Neural progenitor cell (in vitro differentiated cells): ENCODE measurements around the gene FSCN2. TPM values are rescaled to one million over a fixed set of nuclear protein-coding genes. Genes with fewer than 3 reads are reported as not detected.
A peak's percentile ranks its signal among the peaks of the same experiment; 100 is the strongest.

Experiments used
- DNase-seq: peaks from one replicate; pipeline ENCODE4 v3.0.0-alpha.2; 2016; ENCODE audit warnings: low spot score
- H2AFZ ChIP-seq: fragments of 200-600 bp; sonication (generic); replicated peaks from 2 replicates; pipeline ENCODE4 v1.6.1; 2016; ENCODE audit warnings: antibody characterized with exemption
- H3F3A ChIP-seq: fragments of 200-600 bp; sonication (generic); 2 replicates; pipeline ENCODE4 v1.6.1; 2016; ENCODE audit warnings: antibody characterized with exemption, low read depth
- H3K27ac ChIP-seq: fragments of 200-600 bp; sonication (generic); 2 replicates; pipeline ENCODE4 v1.5.1; 2016; ENCODE audit warnings: mild to moderate bottlenecking
- H3K27me3 ChIP-seq: fragments of 200-600 bp; sonication (generic); 2 replicates; pipeline ENCODE4 v1.6.1; 2016; ENCODE audit warnings: mild to moderate bottlenecking, moderate library complexity
- H3K36me3 ChIP-seq: fragments of 200-600 bp; sonication (generic); 2 replicates; pipeline ENCODE4 v1.5.1; 2016
- H3K4me1 ChIP-seq: fragments of 200-600 bp; sonication (generic); 2 replicates; pipeline ENCODE4 v1.6.1; 2016; ENCODE audit warnings: mixed run types
- H3K4me2 ChIP-seq: fragments of 200-600 bp; sonication (generic); 2 replicates; pipeline ENCODE4 v1.6.1; 2016
- H3K4me3 ChIP-seq: fragments of 200-600 bp; sonication (generic); 2 replicates; pipeline ENCODE4 v1.5.1; 2016
- H3K79me2 ChIP-seq: fragments of 200-600 bp; sonication (generic); 2 replicates; pipeline ENCODE4 v1.6.1; 2016; ENCODE audit warnings: low read depth
- H3K9ac ChIP-seq: fragments of 200-600 bp; sonication (generic); 2 replicates; pipeline ENCODE4 v1.6.1; 2016
- H3K9me3 ChIP-seq: fragments of 200-600 bp; sonication (generic); 2 replicates; pipeline ENCODE4 v1.5.1; 2016; ENCODE audit warnings: low read depth
- H4K20me1 ChIP-seq: fragments of 200-600 bp; sonication (generic); 2 replicates; pipeline ENCODE4 v1.6.1; 2016; ENCODE audit warnings: low read depth
- H3K27ac Mint-ChIP-seq: 3 replicates; pipeline ENCODE4 v1.8.0; 2021; ENCODE audit warnings: mixed read lengths
- H3K27me3 Mint-ChIP-seq: 2 replicates; pipeline ENCODE4 v1.8.0; 2022; ENCODE audit warnings: low read depth, mild to moderate bottlenecking, inconsistent platforms, moderate library complexity, mixed read lengths; ENCODE audit not compliant: insufficient read depth
- H3K36me3 Mint-ChIP-seq: 3 replicates; pipeline ENCODE4 v1.8.0; 2021; ENCODE audit warnings: mixed read lengths
- H3K4me1 Mint-ChIP-seq: 3 replicates; pipeline ENCODE4 v1.8.0; 2021; ENCODE audit warnings: mixed read lengths
- H3K4me3 Mint-ChIP-seq: 3 replicates; pipeline ENCODE4 v1.8.0; 2021; ENCODE audit warnings: mild to moderate bottlenecking, moderate library complexity, mixed read lengths
- H3K9me3 Mint-ChIP-seq: 3 replicates; pipeline ENCODE4 v1.8.0; 2020; ENCODE audit warnings: mixed read lengths
- CTCF ChIP-seq: fragments of 200-600 bp; sonication (generic); IDR thresholded peaks from 2 replicates; pipeline ENCODE4 v1.5.1; 2017; ENCODE audit warnings: antibody characterized with exemption, mild to moderate bottlenecking
- EZH2 ChIP-seq: fragments of 200-600 bp; sonication (generic); IDR thresholded peaks from 2 replicates; pipeline ENCODE4 v1.6.1; 2017; ENCODE audit warnings: antibody characterized with exemption, mild to moderate bottlenecking, moderate library complexity
- EZH2phosphoT487 ChIP-seq: fragments of 200-600 bp; sonication (generic); IDR thresholded peaks from 2 replicates; pipeline ENCODE4 v1.6.1; 2017; ENCODE audit warnings: antibody characterized with exemption
- total RNA-seq: library from RNA; depleted of rRNA; stranded (reverse); fragments of >200 nt; gene quantifications from 2 replicates; pipeline ENCODE4 v1.2.3, GENCODE V29; 2015; ENCODE audit warnings: low replicate concordance

FSCN2 gene
- total RNA-seq, 1 donor from 2014 or later, result not detected

- H3F3A ChIP-seq, result no peaks in the 10 kb centered on the region
- peak overlapping the region; percentile 30 for H3K4me3 Mint-ChIP-seq
- H3K36me3 ChIP-seq, result peaks cover 5% of the 10 kb centered on the region
- peaks cover 4% of the 10 kb centered on the region for H4K20me1 ChIP-seq
- peaks cover 17% of the 10 kb centered on the region for H3K36me3 Mint-ChIP-seq
- no peak for DNase-seq
- H3K4me1 Mint-ChIP-seq, result no peaks in the 10 kb centered on the region
- H3K9ac ChIP-seq, result no peak overlapping the region
- no peaks in the 10 kb centered on the region for H3K4me1 ChIP-seq
- no peaks in the 10 kb centered on the region for H3K27me3 Mint-ChIP-seq
- no peak overlapping the region for H3K27ac Mint-ChIP-seq
- no peaks in the 10 kb centered on the region for H3K9me3 ChIP-seq
- H2AFZ ChIP-seq, result no peak overlapping the region
- H3K79me2 ChIP-seq, result no peaks in the 10 kb centered on the region
- H3K9me3 Mint-ChIP-seq, result no peaks in the 10 kb centered on the region
- no peak overlapping the region for H3K4me3 ChIP-seq
- H3K27me3 ChIP-seq, result no peaks in the 10 kb centered on the region
- H3K4me2 ChIP-seq, result no peak overlapping the region
- TF ChIP-seq EZH2phosphoT487 (no peak), EZH2 (no peak)
- no peak overlapping the region for H3K27ac ChIP-seq
Observed at GRCh38 chr17:81572563-81573168, 44.5 kb downstream of the FSCN2 start.

DNA sequence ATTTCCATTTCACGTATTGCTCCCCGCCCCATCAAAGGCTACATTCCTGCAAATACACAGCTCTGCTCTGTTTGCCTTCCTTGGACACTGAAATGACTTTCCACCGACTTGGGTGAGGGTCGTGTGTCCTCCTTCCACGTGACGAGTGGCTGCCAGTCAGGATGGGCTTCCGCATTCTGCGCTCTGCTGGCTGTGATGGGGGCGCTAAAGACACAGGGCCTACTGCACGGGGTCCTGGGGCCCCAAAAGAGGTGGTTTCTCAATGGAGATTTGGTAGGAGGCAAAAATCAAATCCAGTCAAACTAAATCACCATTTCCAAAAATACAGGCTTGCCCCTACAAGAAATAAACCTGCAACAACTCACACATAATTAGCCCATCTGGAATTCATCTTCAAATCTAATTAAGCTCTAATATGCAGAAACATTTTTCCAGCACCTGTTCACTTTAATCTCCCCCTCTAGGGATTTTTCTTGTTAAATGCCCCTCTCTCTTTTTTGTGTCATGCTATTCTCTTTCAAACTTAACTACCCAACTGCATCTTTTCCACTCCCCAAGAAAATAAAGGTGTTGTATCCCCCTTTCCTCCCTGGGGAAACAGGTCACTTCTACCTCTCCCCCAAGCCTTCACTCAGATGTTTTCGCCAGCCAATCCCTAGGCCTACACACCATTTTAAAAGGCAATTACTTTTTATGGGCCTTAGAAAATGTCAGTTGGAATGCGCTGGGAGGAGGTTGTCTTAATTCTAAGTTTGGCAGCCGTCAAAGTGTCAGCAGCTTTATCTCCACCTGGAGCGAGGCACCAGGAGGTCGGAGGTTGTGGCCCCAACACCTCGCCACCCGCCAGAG is 45.8 kb downstream of the FSCN2 start:
- peaks cover 4% of the 10 kb centered on the region for H4K20me1 ChIP-seq
- no peaks in the 10 kb centered on the region for H3F3A ChIP-seq
- H3K9me3 ChIP-seq, result no peaks in the 10 kb centered on the region
- TF ChIP-seq CTCF, result no peak
- no peak for TF ChIP-seq EZH2phosphoT487
- H3K4me2 ChIP-seq, result no peak overlapping the region
- H3K27ac ChIP-seq, result no peak overlapping the region
- no peaks in the 10 kb centered on the region for H3K27me3 ChIP-seq
- no peak overlapping the region for H3K9ac ChIP-seq
- Mint-ChIP-seq H3K4me3 (no peak overlapping the region), H3K36me3 (peaks cover 23% of the 10 kb centered on the region), H3K4me1 (peaks cover 3% of the 10 kb centered on the region), H3K27ac (no peak overlapping the region), H3K27me3 (peaks cover 7% of the 10 kb centered on the region), H3K9me3 (no peaks in the 10 kb centered on the region)
- DNase-seq, result no peak
- H3K79me2 ChIP-seq, result no peaks in the 10 kb centered on the region
- H2AFZ ChIP-seq, result no peak overlapping the region
- peaks cover 5% of the 10 kb centered on the region for H3K36me3 ChIP-seq
- no peak overlapping the region for H3K4me3 ChIP-seq
- H3K4me1 ChIP-seq, result no peaks in the 10 kb centered on the region

DNA sequence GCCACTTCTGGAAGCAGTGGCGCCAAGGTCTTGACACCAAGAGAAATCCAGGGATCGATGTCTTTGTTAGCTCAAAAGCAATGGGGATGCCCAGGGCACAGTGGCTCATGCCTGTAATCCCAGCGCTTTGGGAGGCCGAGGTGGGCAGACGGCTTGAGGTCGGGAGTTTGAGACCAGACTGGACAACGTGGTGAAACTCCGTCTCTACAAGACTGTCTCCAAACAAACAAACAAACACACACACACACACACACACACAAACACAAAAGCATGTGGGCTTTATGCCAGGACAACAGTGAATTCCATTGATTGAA is 46.4 kb downstream of the FSCN2 start:
- no peak for DNase-seq
- Histone ChIP-seq H3K4me1 (no peaks in the 10 kb centered on the region), H4K20me1 (peaks cover 4% of the 10 kb centered on the region), H3K9ac (no peak overlapping the region), H3K27me3 (no peaks in the 10 kb centered on the region), H3K27ac (no peak overlapping the region), H3F3A (no peaks in the 10 kb centered on the region), H3K79me2 (no peaks in the 10 kb centered on the region), H3K9me3 (no peaks in the 10 kb centered on the region), H2AFZ (no peak overlapping the region), H3K36me3 (peaks cover 5% of the 10 kb centered on the region), H3K4me3 (no peak overlapping the region), H3K4me2 (no peak overlapping the region)
- Mint-ChIP-seq H3K4me3 (no peak overlapping the region), H3K9me3 (no peaks in the 10 kb centered on the region), H3K36me3 (peaks cover 26% of the 10 kb centered on the region), H3K4me1 (peaks cover 3% of the 10 kb centered on the region), H3K27ac (no peak overlapping the region), H3K27me3 (peaks cover 7% of the 10 kb centered on the region)
- TF ChIP-seq EZH2, result no peak
- no peak for TF ChIP-seq EZH2phosphoT487
- TF ChIP-seq CTCF, result no peak

GRCh38 chr17:81575836-81576235 is 47.7 kb downstream of the FSCN2 start:
- no peaks in the 10 kb centered on the region for H3K79me2 ChIP-seq
- no peak overlapping the region for H3K9ac ChIP-seq
- no peak overlapping the region for H3K27ac ChIP-seq
- DNase-seq, result no peak
- no peak overlapping the region for H3K4me2 ChIP-seq
- H3K36me3 ChIP-seq, result peaks cover 5% of the 10 kb centered on the region
- H3K27me3 ChIP-seq, result no peaks in the 10 kb centered on the region
- H3K4me1 Mint-ChIP-seq, result peaks cover 3% of the 10 kb centered on the region
- H4K20me1 ChIP-seq, result peaks cover 9% of the 10 kb centered on the region
- TF ChIP-seq CTCF (no peak), EZH2 (no peak), EZH2phosphoT487 (no peak)
- H3K9me3 Mint-ChIP-seq, result no peaks in the 10 kb centered on the region
- H3F3A ChIP-seq, result no peaks in the 10 kb centered on the region
- H3K27ac Mint-ChIP-seq, result no peak overlapping the region
- peaks cover 7% of the 10 kb centered on the region for H3K27me3 Mint-ChIP-seq
- H3K4me3 Mint-ChIP-seq, result no peak overlapping the region
- no peaks in the 10 kb centered on the region for H3K4me1 ChIP-seq
- H3K36me3 Mint-ChIP-seq, result peaks cover 26% of the 10 kb centered on the region
- H2AFZ ChIP-seq, result no peak overlapping the region
- H3K4me3 ChIP-seq, result no peak overlapping the region
- H3K9me3 ChIP-seq, result no peaks in the 10 kb centered on the region
